ENCODE data around the gene LYPLA2.

LYPLA2 gene

GRCh38 chr1:23790696-23791515 is at the start of gene LYPLA2:
Gene LYPLA2 (plus strand): TSS chr1:23791145. CDS start chr1:23792683, 1,538 bp downstream.
- peak; percentile 97 for DNase-seq

DNA sequence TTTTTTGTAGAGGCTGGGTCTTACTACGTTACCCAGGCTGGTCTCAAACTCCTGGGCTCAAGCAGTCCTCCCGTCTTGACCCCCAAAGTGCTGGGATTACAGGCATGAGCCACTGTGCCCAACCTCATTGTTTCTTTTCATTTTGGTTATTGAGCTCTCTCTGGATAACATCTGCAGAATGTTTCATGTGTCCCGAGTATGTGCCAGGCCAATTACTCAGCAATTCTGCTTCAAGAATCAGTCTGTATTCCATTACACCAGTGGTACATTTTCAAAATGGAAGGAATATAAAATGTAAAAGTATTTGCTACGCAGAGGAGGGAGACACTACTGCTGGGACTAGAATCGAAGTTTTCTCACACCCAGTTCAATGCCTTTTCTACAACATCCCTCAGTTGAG is 49.3 kb upstream of the LYPLA2 start:
- DNase-seq = peak; percentile 54

- peak; percentile 46 for DNase-seq
These were observed 48.2 kb upstream of the LYPLA2 start for GRCh38 chr1:23742670-23743286.

DNA sequence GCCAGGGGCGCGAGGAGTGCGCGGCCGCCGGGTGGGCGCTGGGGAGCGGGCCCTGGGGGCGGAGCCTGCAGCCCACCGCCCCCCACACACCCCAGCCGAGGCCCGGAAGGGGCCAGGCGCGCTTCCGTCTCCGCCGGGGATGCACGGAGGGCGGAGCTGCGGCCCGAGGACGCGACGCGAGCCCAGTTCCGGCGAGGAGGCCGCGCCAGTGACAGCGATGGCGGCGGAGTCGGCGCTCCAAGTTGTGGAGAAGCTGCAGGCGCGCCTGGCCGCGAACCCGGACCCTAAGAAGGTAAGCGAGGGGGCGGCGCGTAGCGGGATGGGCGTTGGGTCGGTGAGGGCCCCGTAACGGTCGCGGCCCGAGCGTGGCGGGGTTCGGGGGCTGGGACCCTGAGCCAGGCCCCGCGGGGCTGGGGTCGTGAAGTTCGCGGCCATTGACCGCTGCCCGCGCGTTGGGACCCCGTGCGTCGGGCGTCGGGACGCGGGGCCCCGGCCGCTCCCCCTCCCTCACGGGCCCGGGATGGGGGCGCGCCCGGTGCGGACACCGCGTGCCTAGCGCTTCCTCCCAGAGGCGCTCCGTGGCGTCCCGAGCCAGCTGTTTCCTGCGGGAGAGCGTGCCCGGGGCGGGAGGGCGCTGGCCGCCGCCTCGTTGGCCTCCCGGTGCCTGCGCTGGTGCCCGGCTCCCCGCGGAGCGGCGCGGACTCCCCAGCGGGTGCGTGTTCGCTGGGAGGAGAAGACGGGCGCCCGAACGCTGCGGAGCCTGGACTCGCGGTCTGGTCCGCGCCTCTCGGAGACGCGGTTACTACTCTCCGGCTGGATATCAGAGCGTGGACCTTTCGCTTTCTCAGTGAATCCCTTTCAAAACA is 47.4 kb upstream of the LYPLA2 start, which contains the start of gene ELOA:
TSS of gene ELOA (plus strand) at position 185 of the 866 bp plus-strand sequence. CDS start at position 218, 33 bp downstream.
- DNase-seq = peak; percentile 84

DNA sequence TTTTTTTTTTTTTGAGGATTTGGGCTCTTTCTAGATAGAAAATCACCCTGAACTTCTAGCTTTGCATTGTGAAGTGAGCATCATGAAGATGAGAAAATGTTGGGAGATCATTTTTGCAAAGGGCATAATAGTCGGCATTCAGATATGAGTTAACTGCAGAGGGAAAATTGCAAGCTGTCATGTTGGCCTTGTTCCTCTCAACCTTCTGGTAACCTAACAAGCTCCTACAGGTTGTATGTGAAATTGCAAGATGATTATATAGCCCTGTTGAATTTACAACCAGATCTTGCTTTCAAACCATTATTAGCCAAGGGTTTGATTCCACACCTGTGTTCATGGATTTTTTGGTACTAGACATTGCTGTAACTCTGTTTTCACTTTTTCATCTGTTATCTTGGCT is 45.4 kb upstream of the LYPLA2 start:
- DNase-seq = peak; percentile 83

DNA sequence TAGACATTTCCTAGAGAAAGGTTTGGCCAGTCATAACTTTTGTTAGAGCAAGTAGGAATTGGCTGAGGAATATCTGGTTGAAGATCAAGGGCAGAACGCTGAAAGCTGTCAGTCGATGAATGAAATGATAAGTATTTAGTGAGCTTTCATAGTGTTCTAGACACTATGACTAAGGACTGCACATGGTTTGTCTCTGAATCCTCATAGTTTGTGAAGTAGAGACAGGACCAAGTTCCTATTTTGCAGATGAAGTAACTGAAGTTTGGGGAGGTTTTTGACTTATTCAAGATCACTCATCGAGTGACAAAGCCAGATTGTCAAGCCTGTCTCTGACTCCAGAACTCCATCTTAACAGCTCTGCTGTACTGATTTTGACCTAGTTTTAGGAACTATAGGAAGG is 42.9 kb upstream of the LYPLA2 start:
- DNase-seq = no peak

DNA sequence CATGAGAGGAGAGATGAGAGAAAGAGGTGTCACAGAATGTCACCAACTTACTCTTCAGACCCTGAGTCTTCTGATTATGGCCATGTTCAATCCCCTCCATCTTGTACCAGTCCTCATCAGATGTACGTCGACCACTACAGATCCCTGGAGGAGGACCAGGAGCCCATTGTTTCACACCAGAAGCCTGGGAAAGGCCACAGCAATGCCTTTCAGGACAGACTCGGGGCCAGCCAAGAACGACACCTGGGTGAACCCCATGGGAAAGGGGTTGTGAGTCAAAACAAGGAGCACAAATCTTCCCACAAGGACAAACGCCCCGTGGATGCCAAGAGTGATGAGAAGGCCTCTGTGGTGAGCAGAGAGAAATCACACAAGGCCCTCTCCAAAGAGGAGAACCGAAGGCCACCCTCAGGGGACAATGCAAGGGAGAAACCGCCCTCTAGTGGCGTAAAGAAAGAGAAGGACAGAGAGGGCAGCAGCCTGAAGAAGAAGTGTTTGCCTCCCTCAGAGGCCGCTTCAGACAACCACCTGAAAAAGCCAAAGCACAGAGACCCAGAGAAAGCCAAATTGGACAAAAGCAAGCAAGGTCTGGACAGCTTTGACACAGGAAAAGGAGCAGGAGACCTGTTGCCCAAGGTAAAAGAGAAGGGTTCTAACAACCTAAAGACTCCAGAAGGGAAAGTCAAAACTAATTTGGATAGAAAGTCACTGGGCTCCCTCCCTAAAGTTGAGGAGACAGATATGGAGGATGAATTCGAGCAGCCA is 39.7 kb upstream of the LYPLA2 start:
- DNase-seq = peak; percentile 85

GRCh38 chr1:23751815-23752200 is 39.1 kb upstream of the LYPLA2 start:
- DNase-seq = no peak

GRCh38 chr1:23752909-23753308 is 38.0 kb upstream of the LYPLA2 start:
- no peak for DNase-seq

- no peak for DNase-seq
These were observed 34.3 kb upstream of the LYPLA2 start for GRCh38 chr1:23756676-23757075.

GRCh38 chr1:23757812-23758211 is 33.1 kb upstream of the LYPLA2 start:
- no peak for DNase-seq

- DNase-seq = no peak
These were observed 31.7 kb upstream of the LYPLA2 start for GRCh38 chr1:23759277-23759676.

DNA sequence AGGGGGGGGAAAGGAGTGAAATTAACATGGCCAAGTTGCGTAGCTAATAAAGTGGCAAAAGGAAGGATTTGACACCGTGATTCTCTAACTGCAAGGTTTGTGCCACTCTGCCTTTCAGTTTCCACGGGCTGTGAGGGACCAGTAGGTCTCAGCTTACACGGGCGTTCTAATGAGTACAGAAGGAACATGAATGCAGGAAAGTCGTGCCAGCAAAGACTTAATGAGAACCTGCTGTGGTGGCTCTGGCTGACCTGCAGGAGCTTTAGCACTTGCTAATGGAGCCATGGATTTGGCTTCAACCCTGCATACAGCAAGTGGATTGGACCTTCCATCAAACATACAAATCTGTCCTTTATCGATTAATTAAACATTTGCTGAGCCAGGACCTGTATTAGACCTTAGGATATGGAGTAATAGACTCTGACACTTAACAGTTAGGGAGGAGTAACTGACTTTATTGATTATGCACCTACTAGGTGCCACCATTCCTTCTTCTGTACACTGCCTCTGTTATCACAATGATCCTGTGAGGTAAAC is 27.8 kb upstream of the LYPLA2 start:
- no peak for DNase-seq

GRCh38 chr1:23768733-23769132 is 22.2 kb upstream of the LYPLA2 start:
- no peak for DNase-seq

DNA sequence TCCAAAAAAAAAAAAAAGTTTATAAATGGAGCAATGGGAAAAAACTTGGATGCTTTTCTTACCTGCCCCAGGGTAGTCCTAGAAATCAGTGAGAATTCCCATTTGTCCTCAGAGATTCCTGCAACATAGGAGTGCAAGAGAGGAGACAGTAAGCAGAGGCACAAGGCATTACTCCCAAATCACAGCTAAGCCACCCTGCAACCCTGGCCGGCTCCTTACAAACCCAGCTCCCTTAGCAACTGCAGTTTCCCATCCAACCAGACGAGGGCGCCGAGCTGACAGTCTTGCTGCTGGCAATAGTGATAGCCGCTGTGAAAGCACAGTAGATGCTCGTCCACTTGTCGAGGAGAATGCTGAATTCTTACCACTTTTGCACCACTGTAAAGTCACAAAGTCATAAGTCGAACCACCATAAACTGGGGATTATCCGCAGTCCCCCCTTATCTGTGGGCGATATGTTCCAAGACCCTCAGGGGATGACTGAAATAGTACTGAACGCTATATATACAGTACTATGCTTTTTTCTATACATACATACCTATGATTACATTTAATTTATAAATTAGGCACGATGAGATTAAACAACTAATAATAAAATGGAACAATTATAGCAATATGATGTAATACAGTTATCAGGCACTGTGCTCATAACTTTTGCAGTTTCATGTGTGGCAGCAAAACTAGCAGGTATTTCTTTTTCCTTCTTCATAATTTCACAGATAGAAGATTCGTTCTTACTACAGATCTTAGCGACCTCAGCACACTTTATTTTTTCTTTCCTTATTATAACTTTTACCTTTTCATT is 18.7 kb upstream of the LYPLA2 start:
- DNase-seq = peak; percentile 93

DNA sequence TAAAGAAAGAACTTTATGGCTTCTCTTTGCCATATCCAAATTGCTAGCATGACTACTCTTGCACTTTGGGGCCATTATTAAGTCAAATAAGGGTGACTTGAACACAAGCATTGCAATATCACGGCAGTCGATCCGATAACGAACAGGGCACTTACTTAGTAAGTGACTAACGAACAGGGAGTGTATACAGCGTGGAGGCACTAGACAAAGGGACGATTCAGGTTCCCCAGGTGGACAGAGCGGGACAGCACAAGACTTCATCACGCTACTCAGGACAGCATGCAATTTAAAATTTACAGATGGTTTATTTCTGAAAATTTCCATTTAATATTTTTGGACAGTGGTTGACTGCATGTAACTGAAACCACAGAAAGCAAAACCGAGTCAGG is 18.1 kb upstream of the LYPLA2 start:
- DNase-seq = no peak

- DNase-seq = peak; percentile 61
These were observed 16.6 kb upstream of the LYPLA2 start for GRCh38 chr1:23774174-23774880.

GRCh38 chr1:23776217-23776616 is 14.7 kb upstream of the LYPLA2 start:
- no peak for DNase-seq

- peak; percentile 99 for DNase-seq
These were observed 12.7 kb upstream of the LYPLA2 start, which contains the start of gene PITHD1 for GRCh38 chr1:23777979-23778814. Gene PITHD1 (plus strand): TSS chr1:23778418. CDS start chr1:23778516, 98 bp downstream.
